Measurements from ENCODE around the gene SAMD10. TPM values are rescaled to one million over a fixed set of nuclear protein-coding genes. Genes with fewer than 3 reads are reported as not detected.
"Not testable (repeated sequence)": the region's sequence is repeated elsewhere in the genome, so short reads cannot be mapped to it uniquely, and the experiment has no call there.

Gene SAMD10
- total RNA-seq, 1 experiment from 2014 or later: not detected

GRCh38 chr20:63969838-63970713 is 9.4 kb downstream of the SAMD10 start, which contains the start of gene ZNF512B:
Gene ZNF512B, minus strand, starts transcription at chr20:63969930. Its CDS starts 1,980 bp downstream, at chr20:63967950.
- DNase-seq (ENCODE audit: low spot score): no peak

- no peak for DNase-seq (ENCODE audit: low spot score)
Measured at GRCh38 chr20:63968928-63969760, 10.3 kb downstream of the SAMD10 start.

DNA sequence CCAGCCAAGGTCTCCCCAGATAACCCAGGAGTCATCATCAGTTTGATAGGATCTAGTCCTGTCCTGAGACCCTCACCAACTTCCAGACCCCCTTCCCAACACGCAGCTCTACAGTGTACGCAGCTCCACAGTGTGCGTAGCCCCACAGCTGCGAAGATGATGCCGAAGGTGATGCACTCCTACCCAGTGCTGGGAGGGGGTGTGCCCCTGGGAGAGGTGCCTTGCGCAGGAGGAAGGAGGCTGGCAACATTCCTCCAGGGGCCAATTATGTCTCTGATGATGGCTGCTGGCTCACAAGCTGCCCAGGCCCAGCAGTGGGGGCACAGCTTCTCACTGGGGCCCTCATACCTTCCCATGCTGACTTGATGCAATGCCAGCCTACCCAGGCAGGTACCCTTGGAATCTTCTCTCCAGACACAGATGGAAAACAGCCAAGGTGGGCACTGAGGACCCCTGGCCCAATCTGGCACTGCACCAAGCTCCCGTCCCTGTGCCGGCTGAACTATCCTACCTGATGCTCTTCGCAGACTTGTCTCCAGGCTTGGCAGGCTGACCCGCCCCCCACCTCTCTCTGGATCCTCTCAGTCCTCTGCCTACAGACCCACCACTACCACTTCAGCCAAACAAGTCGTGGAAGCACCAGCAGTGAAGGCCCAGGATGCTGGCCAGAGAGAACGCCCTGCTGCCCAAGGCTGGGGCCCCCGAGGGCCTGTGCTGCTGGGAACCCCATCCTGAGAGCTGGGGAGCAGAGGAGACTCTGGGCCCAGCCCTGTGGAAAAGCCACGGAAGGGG is 11.1 kb downstream of the SAMD10 start:
- DNase-seq (ENCODE audit: low spot score): no peak

DNA sequence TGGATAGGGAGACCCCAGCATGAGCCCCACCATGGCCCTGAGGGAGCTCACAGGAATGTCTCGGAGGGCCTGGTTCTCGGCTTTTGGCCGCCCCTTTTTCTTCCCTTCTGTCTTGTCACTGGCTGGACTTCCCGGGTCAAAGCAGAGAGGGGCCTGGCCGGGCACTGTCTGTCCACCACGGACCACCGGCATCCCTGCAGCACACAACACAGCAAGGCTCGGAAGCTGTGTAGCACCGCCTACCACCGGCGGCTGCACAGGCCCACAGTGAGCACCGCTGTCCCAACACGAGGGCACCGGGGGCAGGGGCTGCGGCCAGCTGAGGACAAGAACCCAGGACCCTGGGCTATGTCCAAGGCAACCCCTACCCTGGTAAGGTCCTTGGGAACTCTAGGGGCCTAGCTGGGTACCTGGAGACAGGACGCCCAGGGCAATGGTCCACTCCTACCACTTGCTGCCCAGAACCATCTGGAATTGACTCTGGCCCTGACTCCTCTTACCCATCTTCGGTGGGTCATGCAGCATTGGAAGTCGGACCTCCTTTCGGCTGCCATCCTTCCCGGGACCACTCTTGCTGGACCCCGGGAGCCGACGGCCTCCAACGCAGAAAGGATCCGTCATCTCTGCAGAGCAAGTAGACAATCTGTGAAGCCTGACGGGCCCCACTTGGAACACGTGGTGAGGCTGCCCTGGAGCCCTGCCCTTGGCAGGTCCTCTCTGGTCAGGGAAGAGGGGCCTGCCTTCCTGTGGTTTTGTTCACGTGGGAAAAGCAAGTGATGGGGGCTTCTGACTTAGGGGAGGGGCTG is 11.9 kb downstream of the SAMD10 start:
- no peak for DNase-seq (ENCODE audit: low spot score)

- DNase-seq (ENCODE audit: low spot score): no peak
Measured at GRCh38 chr20:63966944-63967322, 12.5 kb downstream of the SAMD10 start.

DNA sequence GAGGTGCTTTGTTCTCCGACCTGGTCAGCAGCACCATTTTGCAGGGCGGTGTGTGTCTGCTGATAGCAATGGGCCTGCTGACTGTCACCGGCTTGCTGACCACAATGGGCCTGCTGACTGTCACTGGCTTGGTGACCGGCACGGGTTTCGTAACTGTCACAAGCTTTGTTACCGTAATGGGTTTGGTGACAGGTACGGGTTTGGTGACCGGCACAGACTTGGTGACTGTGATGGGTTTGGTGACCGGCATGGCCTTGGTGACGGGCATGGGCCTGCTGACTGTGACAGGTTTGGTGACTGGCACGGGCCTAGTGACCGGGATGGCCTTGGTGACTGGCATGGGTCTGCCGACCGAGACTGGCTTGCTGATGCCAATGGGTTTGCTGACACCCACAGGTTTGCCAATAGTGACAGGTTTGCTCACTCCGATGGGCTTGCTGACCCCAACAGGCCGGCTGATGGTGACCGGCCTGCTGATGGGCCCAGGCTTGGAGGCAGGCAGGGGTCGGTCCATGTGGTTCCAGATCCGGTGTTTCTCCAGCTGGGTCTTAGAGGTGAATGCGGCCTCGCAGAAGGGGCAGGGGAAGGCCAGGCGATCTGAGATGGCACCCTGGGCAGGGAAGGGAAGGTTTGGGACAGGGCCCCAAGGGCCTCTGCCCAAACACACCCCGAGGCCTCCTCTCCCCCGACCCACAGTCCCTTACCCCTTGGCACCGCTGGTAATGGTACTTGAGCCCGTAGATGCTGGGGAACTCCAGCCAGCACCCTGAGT is 13.1 kb downstream of the SAMD10 start:
- DNase-seq (ENCODE audit: low spot score): no peak

- DNase-seq (ENCODE audit: low spot score): no peak
Measured at GRCh38 chr20:63964412-63964811, 15.0 kb downstream of the SAMD10 start.

DNA sequence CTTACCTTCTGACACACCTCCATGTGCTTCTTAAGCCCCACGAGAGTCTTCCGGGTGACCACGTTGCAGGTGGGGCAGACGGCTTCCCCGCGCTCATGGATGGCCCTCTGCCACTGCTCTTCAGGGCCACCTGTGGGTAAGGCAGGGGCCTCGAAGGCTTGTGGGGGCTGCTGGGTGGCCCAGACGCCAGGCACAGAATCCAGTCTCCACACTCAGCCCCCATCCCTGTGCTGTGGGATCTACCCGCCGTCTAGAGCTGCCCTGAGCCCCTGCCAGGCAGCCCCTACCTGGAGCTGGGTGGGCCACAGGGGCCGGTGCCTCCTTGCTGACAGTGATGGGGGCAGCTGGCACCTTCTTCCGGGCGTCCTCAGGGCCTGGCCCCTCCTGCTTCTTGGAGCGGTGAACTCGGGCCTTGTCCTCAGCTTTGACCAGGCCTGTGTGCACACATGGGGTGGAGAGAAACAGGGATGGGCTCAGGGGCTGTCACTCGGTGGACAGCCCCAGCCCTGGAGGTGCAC is 15.6 kb downstream of the SAMD10 start:
- no peak for DNase-seq (ENCODE audit: low spot score)

GRCh38 chr20:63963348-63963741 is 16.1 kb downstream of the SAMD10 start:
- DNase-seq (ENCODE audit: low spot score): no peak

- DNase-seq (ENCODE audit: low spot score): no peak
Measured at GRCh38 chr20:63962426-63963347, 16.8 kb downstream of the SAMD10 start.

DNA sequence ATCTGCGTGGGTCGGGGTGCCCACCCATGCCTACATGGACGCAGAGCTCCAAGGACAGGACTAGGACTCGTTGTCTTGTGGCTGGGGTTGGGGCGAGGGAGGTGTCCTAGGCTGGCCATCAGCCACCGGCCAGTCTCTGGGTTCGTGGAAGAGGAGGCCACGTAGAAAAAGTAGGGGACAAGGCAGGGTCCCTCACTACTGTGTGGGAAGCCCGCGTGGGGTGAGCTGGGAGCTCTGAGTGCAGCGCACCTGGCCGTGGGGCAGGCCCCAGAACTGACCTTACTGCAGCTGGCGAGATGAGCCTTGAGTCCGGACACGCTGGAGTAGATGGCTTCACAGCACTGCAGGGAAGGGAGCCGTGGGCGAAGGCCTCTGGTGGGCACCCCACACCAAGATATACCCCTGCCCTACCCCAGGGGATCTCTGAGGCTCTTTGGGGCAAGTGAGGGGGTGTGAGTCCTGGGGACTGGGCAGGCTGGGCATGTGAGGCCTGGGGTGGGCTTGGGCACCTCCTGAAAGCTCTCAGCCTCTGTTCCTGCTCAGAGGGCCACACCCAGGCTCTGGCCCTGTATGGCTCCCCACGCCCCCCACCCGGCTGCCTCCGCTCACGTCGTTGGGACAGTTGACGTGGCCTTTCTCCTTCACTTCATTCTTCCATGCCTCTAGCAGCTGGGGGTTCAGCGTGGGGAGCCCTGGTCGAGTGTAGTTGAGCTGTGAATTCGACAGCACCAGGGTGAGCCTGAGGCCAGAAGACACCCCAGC is 17.6 kb downstream of the SAMD10 start:
- no peak for DNase-seq (ENCODE audit: low spot score)

GRCh38 chr20:63960654-63961621 is 18.5 kb downstream of the SAMD10 start:
- DNase-seq (ENCODE audit: low spot score): not testable (repeated sequence)

DNA sequence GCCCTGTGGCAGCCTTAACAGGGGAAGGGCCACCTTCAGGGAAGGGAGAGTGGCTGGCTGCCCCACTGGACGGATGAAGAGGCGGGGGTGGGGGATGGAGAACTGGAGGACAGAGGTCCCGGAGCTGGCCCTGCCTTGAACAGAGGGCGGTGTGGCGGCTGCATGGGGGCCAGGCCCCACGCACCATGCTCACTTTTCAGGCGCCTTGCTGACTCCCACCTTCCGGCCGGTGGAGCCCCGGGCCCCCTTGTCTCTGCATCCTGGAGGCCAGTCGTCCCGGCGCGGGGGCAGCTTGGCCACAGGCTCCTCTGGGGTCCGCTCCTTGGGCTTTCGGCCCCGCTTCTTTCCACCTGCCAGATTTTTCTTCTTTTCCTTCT is 19.8 kb downstream of the SAMD10 start:
- no peak for DNase-seq (ENCODE audit: low spot score)

DNA sequence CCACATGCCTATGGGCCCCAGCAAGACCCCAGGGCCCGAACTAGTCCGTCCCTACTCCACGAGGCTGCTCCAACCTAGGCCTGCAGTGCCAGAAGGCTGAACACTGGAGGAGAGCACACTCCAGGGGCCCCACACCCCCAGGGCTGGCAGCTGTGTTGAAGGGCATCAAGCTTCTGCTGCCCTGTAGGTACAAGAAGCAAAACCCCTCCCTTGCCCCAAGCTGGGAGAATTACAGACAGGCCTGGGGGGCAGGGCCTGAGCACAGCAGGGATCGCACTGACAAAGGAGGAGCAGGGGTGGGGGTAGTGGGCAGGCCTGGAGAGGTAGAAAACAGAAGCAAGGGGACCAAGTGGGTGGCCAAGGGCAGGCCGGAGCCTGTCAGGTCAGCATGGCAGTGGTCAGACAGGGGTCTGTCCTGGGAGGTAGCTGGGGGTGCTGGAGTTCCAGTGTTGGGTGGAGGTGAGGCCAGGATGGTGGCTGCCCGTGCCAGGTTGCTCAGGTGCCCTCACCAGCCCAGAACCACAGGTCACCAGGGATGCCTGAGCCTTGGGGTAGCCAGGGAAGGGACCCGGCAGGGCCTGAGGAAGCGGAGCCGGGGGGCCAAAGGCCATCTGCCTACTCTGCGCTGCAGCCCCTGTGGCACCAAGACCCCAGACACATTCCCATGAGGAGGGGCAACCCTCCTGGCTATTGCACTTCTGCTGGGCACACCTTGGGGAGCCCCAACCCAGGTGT is 20.3 kb downstream of the SAMD10 start:
- DNase-seq (ENCODE audit: low spot score): no peak

- no peak for DNase-seq (ENCODE audit: low spot score)
Measured at GRCh38 chr20:63958471-63958870, 21.0 kb downstream of the SAMD10 start.

- DNase-seq (ENCODE audit: low spot score): no peak
Measured at GRCh38 chr20:63957690-63958441, 21.6 kb downstream of the SAMD10 start.
